Panc1 (cell line): Measurements from ENCODE around the gene ARHGAP12. TPM values are rescaled to one million over a fixed set of nuclear protein-coding genes. Genes with fewer than 3 reads are reported as not detected.
A peak's percentile ranks its signal among the peaks of the same experiment; 100 is the strongest.

Source experiments
- ATAC-seq: fragments of 200-7000 bp; cut with Tn5 transposase; 2 replicates; pipeline ENCODE4 v1.9.1; 2020; ENCODE audit warnings: mild to moderate bottlenecking, moderate library complexity
- BruUV-seq: library from RNA; stranded (reverse); fragments of 400-500 nt; replicated peaks from 2 replicates; lab custom pipeline; 2021; lab: Mats Ljungman, UMichigan
- CTCF ChIA-PET: fragments of 300-600 bp; sonication (Branson Sonifier 250); formaldehyde crosslinking; loops from one replicate; lab custom pipeline; 2022; ENCODE audit warnings: antibody characterized with exemption; lab: Charles Lee
- POLR2A ChIA-PET: fragments of 300-600 bp; sonication (Branson Sonifier 250); formaldehyde crosslinking; loops from one replicate; lab custom pipeline; 2022; ENCODE audit warnings: antibody characterized with exemption; lab: Charles Lee
- DNase-seq: peaks from one replicate; pipeline ENCODE4 v3.0.0-alpha.2; 2010; ENCODE audit warnings: low read depth, low spot score
- H3K27ac ChIP-seq: 2 replicates; pipeline ENCODE4 v1.5.1; 2011; ENCODE audit warnings: mild to moderate bottlenecking, low read length, inconsistent platforms
- H3K27me3 ChIP-seq: fragments of 200-500 bp; sonication (Bioruptor generic); 2 replicates; pipeline ENCODE4 v1.6.0; 2014; ENCODE audit warnings: low read length, inconsistent platforms; ENCODE audit not compliant: control insufficient read depth, insufficient read depth
- H3K36me3 ChIP-seq: fragments of 200-500 bp; sonication (Bioruptor generic); 2 replicates; pipeline ENCODE4 v1.5.1; 2014; ENCODE audit warnings: inconsistent platforms, mild to moderate bottlenecking, low read length, moderate library complexity; ENCODE audit not compliant: control insufficient read depth, insufficient read depth
- H3K4me1 ChIP-seq: 2 replicates; pipeline ENCODE4 v1.5.1; 2011; ENCODE audit warnings: inconsistent platforms, mild to moderate bottlenecking, low read length, moderate library complexity; ENCODE audit not compliant: control insufficient read depth, insufficient read depth
- H3K4me3 ChIP-seq, 2 experiments: 2 replicates each; pipeline ENCODE4 v1.5.1; 2011 to 2012; ENCODE audit warnings: low read depth in 2 of 2, low read length in 2 of 2, mild to moderate bottlenecking in 2 of 2, inconsistent platforms in 1 of 2, moderate library complexity in 1 of 2
- H3K9me3 ChIP-seq: fragments of 200-500 bp; sonication (Bioruptor generic); 2 replicates; pipeline ENCODE4 v1.5.1; 2014; ENCODE audit warnings: low read depth, mild to moderate bottlenecking, inconsistent platforms, low read length, moderate library complexity; ENCODE audit not compliant: control insufficient read depth, insufficient read depth
- POLR2AphosphoS5 ChIP-seq: IDR thresholded peaks from 2 replicates; pipeline ENCODE4 v1.6.1; 2012; ENCODE audit warnings: mild to moderate bottlenecking, low read depth, low read length, moderate library complexity
- SIN3A ChIP-seq: IDR thresholded peaks from 2 replicates; pipeline ENCODE4 v1.6.1; 2012; ENCODE audit warnings: low read depth, mild to moderate bottlenecking, low read length, moderate library complexity, borderline replicate concordance; ENCODE audit not compliant: insufficient read depth
- TCF7L2 ChIP-seq: IDR thresholded peaks from 2 replicates; pipeline ENCODE4 v1.6.1; 2011; ENCODE audit warnings: mild to moderate bottlenecking, low read depth, low read length, inconsistent platforms
- in situ Hi-C: cut with HindIII; loops from 2 replicates; pipeline ENCODE4 v1.10.0; 2016; ENCODE audit warnings: low sequenced_read_pairs, low pct_unique_long_range_greater_than_20kb
- intact Hi-C: fragments of 100-400 bp; cut with micrococcal nuclease; formaldehyde crosslinking; loops from one replicate; pipeline ENCODE4 v1.10.0; 2022; ENCODE audit not compliant: unreplicated experiment
- total RNA-seq: library from RNA; stranded (reverse); gene quantifications from one replicate; pipeline ENCODE4 v1.2.1, GENCODE V29; 2021; ENCODE audit not compliant: unreplicated experiment
- TF ChIP-seq, protein P1 (sequence below), 2 experiments: IDR thresholded peaks; 2 replicates each; pipeline ENCODE4 v1.6.1; 2011 to 2012; ENCODE audit warnings: low read depth in 2 of 2, control low read depth in 1 of 2, low read length in 1 of 2, mild to moderate bottlenecking in 1 of 2, moderate library complexity in 1 of 2; ENCODE audit not compliant: insufficient read depth in 1 of 2
- TF ChIP-seq, protein P2 (sequence below): fragments of 450-650 bp; IDR thresholded peaks from 2 replicates; pipeline ENCODE4 v1.5.1; 2017; ENCODE audit warnings: mild to moderate bottlenecking

Gene ARHGAP12
- total RNA-seq, 1 experiment from 2014 or later = 22.9 TPM

DNA sequence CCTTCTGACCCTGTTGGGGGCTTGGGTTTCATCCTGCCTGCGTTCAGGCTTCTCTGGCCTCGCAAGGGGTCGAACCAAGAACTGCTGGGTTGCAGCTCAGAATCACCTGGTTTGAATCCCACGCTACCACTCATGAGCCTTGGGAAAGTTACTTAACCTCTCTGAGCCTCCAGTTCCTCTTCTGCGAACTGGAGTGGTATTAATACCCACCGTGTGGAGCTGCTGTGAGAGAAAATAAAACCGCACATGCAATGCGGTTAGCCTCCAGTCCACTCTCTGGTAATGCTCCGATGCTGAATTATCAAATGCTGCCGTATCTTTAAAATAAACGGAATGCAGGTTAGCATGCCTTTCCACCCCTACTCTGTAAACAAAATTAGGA, 171.9 kb downstream of the ARHGAP12 start:
- CTCF ChIA-PET = no interaction called here
- no peak for ATAC-seq
- in situ Hi-C loops = no loop called here

DNA sequence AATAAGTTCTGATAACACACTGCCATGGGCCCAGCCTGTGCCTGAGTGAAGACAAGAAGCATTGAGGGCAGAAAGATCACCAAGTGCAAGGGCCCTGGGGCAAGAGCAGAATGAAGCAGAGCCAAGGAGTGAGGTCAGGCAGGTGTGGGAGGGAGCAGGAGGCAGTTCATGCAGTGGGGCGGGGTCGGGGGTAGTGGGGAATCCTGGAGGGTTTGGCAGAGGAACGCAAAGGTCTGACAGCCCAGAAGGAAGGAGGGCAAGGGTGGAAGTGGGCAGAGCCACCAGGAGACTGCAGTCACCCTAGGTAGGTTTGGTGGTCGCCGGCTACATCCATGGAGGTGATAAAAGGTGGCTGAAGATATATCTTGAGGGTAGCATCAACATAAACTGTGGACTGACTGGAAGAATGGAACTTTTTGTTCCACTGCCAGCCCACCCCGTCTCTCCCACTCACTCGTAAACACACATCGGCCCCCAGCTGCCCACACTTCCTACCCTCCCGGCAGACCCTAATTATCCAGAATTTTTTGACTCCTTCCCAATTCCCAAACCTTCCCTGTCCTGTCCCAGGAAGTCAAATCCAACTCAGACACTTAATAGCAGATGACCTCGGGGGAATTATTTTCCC, 172.4 kb downstream of the ARHGAP12 start:
- in situ Hi-C loops (no loop called here), intact Hi-C loops (no loop called here)
- peaks cover 51% of the 10 kb centered on the region for H3K4me1 ChIP-seq
- no peaks in the 10 kb centered on the region for H3K36me3 ChIP-seq
- H3K27me3 ChIP-seq = no peaks in the 10 kb centered on the region
- ChIA-PET POLR2A (no interaction called here), CTCF (no interaction called here)
- TF ChIP-seq SIN3A (no peak), POLR2AphosphoS5 (no peak)
- TF ChIP-seq, protein P1, sequence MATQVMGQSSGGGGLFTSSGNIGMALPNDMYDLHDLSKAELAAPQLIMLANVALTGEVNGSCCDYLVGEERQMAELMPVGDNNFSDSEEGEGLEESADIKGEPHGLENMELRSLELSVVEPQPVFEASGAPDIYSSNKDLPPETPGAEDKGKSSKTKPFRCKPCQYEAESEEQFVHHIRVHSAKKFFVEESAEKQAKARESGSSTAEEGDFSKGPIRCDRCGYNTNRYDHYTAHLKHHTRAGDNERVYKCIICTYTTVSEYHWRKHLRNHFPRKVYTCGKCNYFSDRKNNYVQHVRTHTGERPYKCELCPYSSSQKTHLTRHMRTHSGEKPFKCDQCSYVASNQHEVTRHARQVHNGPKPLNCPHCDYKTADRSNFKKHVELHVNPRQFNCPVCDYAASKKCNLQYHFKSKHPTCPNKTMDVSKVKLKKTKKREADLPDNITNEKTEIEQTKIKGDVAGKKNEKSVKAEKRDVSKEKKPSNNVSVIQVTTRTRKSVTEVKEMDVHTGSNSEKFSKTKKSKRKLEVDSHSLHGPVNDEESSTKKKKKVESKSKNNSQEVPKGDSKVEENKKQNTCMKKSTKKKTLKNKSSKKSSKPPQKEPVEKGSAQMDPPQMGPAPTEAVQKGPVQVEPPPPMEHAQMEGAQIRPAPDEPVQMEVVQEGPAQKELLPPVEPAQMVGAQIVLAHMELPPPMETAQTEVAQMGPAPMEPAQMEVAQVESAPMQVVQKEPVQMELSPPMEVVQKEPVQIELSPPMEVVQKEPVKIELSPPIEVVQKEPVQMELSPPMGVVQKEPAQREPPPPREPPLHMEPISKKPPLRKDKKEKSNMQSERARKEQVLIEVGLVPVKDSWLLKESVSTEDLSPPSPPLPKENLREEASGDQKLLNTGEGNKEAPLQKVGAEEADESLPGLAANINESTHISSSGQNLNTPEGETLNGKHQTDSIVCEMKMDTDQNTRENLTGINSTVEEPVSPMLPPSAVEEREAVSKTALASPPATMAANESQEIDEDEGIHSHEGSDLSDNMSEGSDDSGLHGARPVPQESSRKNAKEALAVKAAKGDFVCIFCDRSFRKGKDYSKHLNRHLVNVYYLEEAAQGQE (IDR thresholded peaks at IDR 0.05; ENCODE audit: insufficient read depth in 1 of 2, low read depth in 2 of 2, low read length in 1 of 2) = no peak
- ATAC-seq (no peak), DNase-seq (no peak)
- no TSS peak for BruUV-seq
- no peak overlapping the region for H3K4me3 ChIP-seq
- H3K27ac ChIP-seq = peak overlapping the region; percentile 93
- no peaks in the 10 kb centered on the region for H3K9me3 ChIP-seq

More for the DNA sequence above, 171.9 kb downstream of the ARHGAP12 start:
- TF ChIP-seq TCF7L2 (no peak), POLR2AphosphoS5 (no peak), SIN3A (no peak)
- TF ChIP-seq, protein P1 (IDR thresholded peaks at IDR 0.05; ENCODE audit: insufficient read depth in 1 of 2, low read depth in 2 of 2, low read length in 1 of 2) = no peak
- TF ChIP-seq, protein P2, sequence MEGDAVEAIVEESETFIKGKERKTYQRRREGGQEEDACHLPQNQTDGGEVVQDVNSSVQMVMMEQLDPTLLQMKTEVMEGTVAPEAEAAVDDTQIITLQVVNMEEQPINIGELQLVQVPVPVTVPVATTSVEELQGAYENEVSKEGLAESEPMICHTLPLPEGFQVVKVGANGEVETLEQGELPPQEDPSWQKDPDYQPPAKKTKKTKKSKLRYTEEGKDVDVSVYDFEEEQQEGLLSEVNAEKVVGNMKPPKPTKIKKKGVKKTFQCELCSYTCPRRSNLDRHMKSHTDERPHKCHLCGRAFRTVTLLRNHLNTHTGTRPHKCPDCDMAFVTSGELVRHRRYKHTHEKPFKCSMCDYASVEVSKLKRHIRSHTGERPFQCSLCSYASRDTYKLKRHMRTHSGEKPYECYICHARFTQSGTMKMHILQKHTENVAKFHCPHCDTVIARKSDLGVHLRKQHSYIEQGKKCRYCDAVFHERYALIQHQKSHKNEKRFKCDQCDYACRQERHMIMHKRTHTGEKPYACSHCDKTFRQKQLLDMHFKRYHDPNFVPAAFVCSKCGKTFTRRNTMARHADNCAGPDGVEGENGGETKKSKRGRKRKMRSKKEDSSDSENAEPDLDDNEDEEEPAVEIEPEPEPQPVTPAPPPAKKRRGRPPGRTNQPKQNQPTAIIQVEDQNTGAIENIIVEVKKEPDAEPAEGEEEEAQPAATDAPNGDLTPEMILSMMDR = no peak
- DNase-seq = no peak
- intact Hi-C loops = no loop called here
- BruUV-seq = no TSS peak
- POLR2A ChIA-PET = no interaction called here
- Histone ChIP-seq H3K4me1 (peaks cover 51% of the 10 kb centered on the region), H3K4me3 (no peak overlapping the region), H3K9me3 (no peaks in the 10 kb centered on the region), H3K36me3 (no peaks in the 10 kb centered on the region), H3K27me3 (no peaks in the 10 kb centered on the region), H3K27ac (peak overlapping the region; percentile 93)

Other genes starting within 250 kb of the ARHGAP12 start
- 89.9 TPM for gene KIF5B, start 127.6 kb upstream of the ARHGAP12 start, total RNA-seq